Astrocyte (in vitro differentiated cells and primary cell): Measurements from ENCODE around the gene DGKH. TPM values are rescaled to one million over a fixed set of nuclear protein-coding genes. Genes with fewer than 3 reads are reported as not detected.

Source experiments
- DNase-seq: peaks from one replicate; pipeline ENCODE4 v3.0.0-alpha.2; 2010; ENCODE audit warnings: low read depth
- FAIRE-seq: peaks from 2 replicates; lab custom pipeline; 2011; peaks lifted over from hg19 to GRCh38; lab: Jason Lieb, UNC
- H2AFZ ChIP-seq: 2 replicates; pipeline ENCODE4 v1.6.0; 2012; ENCODE audit warnings: low read depth, low read length, inconsistent platforms
- H3K27ac ChIP-seq: 2 replicates; pipeline ENCODE4 v1.5.1; 2011; ENCODE audit warnings: low read depth, low read length, inconsistent platforms
- H3K27me3 ChIP-seq: 2 replicates; pipeline ENCODE4 v1.6.0; 2011; ENCODE audit warnings: low read length, inconsistent platforms; ENCODE audit not compliant: insufficient read depth
- H3K36me3 ChIP-seq: 2 replicates; pipeline ENCODE4 v1.5.1; 2011; ENCODE audit warnings: low read length, inconsistent platforms; ENCODE audit not compliant: insufficient read depth
- H3K4me1 ChIP-seq: 2 replicates; pipeline ENCODE4 v1.5.1; 2011; ENCODE audit warnings: low read length, inconsistent platforms; ENCODE audit not compliant: insufficient read depth
- H3K4me2 ChIP-seq: 2 replicates; pipeline ENCODE4 v1.6.0; 2012; ENCODE audit warnings: low read length, inconsistent platforms
- H3K4me3 ChIP-seq: 2 replicates; pipeline ENCODE4 v1.5.1; 2011; ENCODE audit warnings: low read depth, mild to moderate bottlenecking, low read length, inconsistent platforms; ENCODE audit not compliant: insufficient read depth
- H3K79me2 ChIP-seq: 2 replicates; pipeline ENCODE4 v1.6.0; 2012; ENCODE audit warnings: mild to moderate bottlenecking, low read length, inconsistent platforms; ENCODE audit not compliant: insufficient read depth
- H3K9ac ChIP-seq: 2 replicates; pipeline ENCODE4 v1.6.0; 2012; ENCODE audit warnings: mild to moderate bottlenecking, low read length, inconsistent platforms
- H3K9me3 ChIP-seq: 2 replicates; pipeline ENCODE4 v1.5.1; 2012; ENCODE audit warnings: low read depth, mild to moderate bottlenecking, low read length, inconsistent platforms; ENCODE audit not compliant: insufficient read depth
- H4K20me1 ChIP-seq: 2 replicates; pipeline ENCODE4 v1.6.0; 2012; ENCODE audit warnings: low read length, inconsistent platforms; ENCODE audit not compliant: insufficient read depth
- H3K27ac Mint-ChIP-seq: one replicate; pipeline ENCODE4 v1.8.0; 2021; ENCODE audit warnings: mild to moderate bottlenecking, mixed read lengths; ENCODE audit not compliant: unreplicated experiment
- H3K27me3 Mint-ChIP-seq: one replicate; pipeline ENCODE4 v1.8.0; 2021; ENCODE audit warnings: low read depth, mixed read lengths; ENCODE audit not compliant: unreplicated experiment
- H3K36me3 Mint-ChIP-seq: one replicate; pipeline ENCODE4 v1.8.0; 2021; ENCODE audit warnings: low read depth, mixed read lengths; ENCODE audit not compliant: unreplicated experiment
- H3K4me1 Mint-ChIP-seq: one replicate; pipeline ENCODE4 v1.8.0; 2021; ENCODE audit warnings: low read depth, mixed read lengths; ENCODE audit not compliant: unreplicated experiment
- H3K4me3 Mint-ChIP-seq: one replicate; pipeline ENCODE4 v1.8.0; 2021; ENCODE audit warnings: mild to moderate bottlenecking, moderate library complexity, mixed read lengths; ENCODE audit not compliant: unreplicated experiment
- H3K9me3 Mint-ChIP-seq: one replicate; pipeline ENCODE4 v1.8.0; 2021; ENCODE audit warnings: mild to moderate bottlenecking, mixed read lengths; ENCODE audit not compliant: unreplicated experiment
- EZH2 ChIP-seq: IDR thresholded peaks from 2 replicates; pipeline ENCODE4 v1.6.1; 2012; ENCODE audit warnings: mild to moderate bottlenecking, low read length, inconsistent platforms; ENCODE audit not compliant: insufficient read depth
- total RNA-seq: library from RNA; stranded (reverse); gene quantifications from 2 replicates; pipeline ENCODE4 v1.2.1, GENCODE V29; 2021
- TF ChIP-seq, protein P1 (sequence below): IDR thresholded peaks from 2 replicates; pipeline ENCODE4 v1.5.1; 2011; ENCODE audit warnings: low read depth, mild to moderate bottlenecking, inconsistent platforms, low read length, moderate library complexity; ENCODE audit not compliant: insufficient read depth

DGKH gene
- total RNA-seq, 1 donor from 2014 or later = 16.4 TPM

DNA sequence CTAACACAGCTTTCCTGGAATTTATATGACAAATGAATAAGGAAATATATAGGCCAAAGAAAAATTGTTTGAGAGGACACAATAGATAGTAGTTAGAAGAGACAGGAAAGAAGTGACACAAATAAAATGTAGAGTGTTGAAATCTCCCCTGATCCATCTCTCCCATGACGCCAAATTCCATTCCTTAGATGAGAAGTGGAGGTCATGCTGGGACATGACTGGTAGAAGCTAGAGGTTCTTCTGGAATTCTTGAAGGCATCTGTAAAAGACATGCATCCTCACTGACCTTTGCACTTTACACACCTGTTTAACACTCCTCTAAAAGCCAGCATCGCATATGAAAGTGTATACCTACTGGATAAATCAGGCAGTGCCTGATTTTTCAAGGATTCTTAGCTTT lies 67.8 kb downstream of the DGKH start:
- Mint-ChIP-seq H3K4me1 (peaks cover 12% of the 10 kb centered on the region), H3K36me3 (peaks cover 5% of the 10 kb centered on the region), H3K9me3 (no peaks in the 10 kb centered on the region), H3K4me3 (no peak overlapping the region), H3K27me3 (no peaks in the 10 kb centered on the region), H3K27ac (no peak overlapping the region)
- Histone ChIP-seq H3K36me3 (no peaks in the 10 kb centered on the region), H3K9me3 (no peaks in the 10 kb centered on the region), H3K9ac (no peak overlapping the region), H3K27ac (no peak overlapping the region), H3K4me2 (no peak overlapping the region), H3K27me3 (no peaks in the 10 kb centered on the region), H3K4me1 (no peaks in the 10 kb centered on the region), H4K20me1 (peaks cover 23% of the 10 kb centered on the region), H2AFZ (no peak overlapping the region), H3K4me3 (no peak overlapping the region), H3K79me2 (peaks cover 20% of the 10 kb centered on the region)
- TF ChIP-seq EZH2 = no peak
- TF ChIP-seq, protein P1, sequence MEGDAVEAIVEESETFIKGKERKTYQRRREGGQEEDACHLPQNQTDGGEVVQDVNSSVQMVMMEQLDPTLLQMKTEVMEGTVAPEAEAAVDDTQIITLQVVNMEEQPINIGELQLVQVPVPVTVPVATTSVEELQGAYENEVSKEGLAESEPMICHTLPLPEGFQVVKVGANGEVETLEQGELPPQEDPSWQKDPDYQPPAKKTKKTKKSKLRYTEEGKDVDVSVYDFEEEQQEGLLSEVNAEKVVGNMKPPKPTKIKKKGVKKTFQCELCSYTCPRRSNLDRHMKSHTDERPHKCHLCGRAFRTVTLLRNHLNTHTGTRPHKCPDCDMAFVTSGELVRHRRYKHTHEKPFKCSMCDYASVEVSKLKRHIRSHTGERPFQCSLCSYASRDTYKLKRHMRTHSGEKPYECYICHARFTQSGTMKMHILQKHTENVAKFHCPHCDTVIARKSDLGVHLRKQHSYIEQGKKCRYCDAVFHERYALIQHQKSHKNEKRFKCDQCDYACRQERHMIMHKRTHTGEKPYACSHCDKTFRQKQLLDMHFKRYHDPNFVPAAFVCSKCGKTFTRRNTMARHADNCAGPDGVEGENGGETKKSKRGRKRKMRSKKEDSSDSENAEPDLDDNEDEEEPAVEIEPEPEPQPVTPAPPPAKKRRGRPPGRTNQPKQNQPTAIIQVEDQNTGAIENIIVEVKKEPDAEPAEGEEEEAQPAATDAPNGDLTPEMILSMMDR = no peak
- no peak for FAIRE-seq
- DNase-seq = no peak

DNA sequence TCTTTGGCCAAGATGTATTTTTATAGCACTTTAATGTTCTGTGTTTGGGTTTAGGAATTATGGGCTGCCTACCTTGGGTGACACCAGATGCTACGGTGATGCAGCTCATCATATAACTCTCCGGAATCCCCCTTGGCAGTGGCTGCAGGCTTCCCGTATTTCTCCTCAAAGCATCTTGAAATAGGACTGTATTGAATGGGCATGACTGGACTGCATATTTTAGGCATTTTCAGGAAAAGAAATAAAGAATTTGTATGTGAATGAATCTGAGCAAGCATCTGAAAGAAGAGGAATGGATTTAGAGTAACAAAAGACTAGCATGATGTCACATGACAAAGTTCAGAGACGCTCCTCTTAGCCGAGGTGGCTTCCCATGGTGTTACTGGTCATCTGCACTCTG lies 70.6 kb downstream of the DGKH start:
- H3K4me3 ChIP-seq = no peak overlapping the region
- DNase-seq (no peak), FAIRE-seq (no peak)
- no peaks in the 10 kb centered on the region for H3K4me1 ChIP-seq
- H3K79me2 ChIP-seq = peaks cover 29% of the 10 kb centered on the region
- Mint-ChIP-seq H3K4me3 (no peak overlapping the region), H3K27me3 (no peaks in the 10 kb centered on the region), H3K9me3 (peaks cover 7% of the 10 kb centered on the region), H3K4me1 (peaks cover 12% of the 10 kb centered on the region), H3K27ac (no peak overlapping the region), H3K36me3 (peaks cover 18% of the 10 kb centered on the region)
- H3K27ac ChIP-seq = no peak overlapping the region
- H3K9me3 ChIP-seq = no peaks in the 10 kb centered on the region
- no peak for TF ChIP-seq EZH2
- TF ChIP-seq, protein P1 = no peak
- H4K20me1 ChIP-seq = peaks cover 15% of the 10 kb centered on the region
- no peaks in the 10 kb centered on the region for H3K36me3 ChIP-seq
- H2AFZ ChIP-seq = no peak overlapping the region
- no peak overlapping the region for H3K9ac ChIP-seq
- no peaks in the 10 kb centered on the region for H3K27me3 ChIP-seq
- no peak overlapping the region for H3K4me2 ChIP-seq

DNA sequence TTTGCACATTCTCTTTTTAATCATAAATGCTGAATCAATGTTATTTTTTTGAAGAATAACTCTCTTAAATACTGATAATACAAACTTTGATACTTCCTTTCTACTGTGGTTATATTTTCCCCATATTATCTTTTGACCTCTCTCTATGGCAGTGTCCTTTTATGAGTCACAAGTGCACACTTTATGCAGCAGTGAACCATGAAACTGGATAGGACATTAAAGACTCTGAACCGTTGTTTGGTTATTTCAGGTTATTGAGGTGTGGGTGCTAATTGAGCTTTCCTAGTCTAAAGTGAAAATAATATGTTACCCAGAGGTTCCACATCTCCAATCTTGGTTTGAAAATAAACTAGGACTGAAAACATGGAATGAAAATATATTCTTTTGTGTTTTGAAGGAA lies 71.4 kb downstream of the DGKH start:
- peak; percentile 5 for FAIRE-seq
- no peaks in the 10 kb centered on the region for H3K4me1 ChIP-seq
- peaks cover 30% of the 10 kb centered on the region for H3K79me2 ChIP-seq
- Mint-ChIP-seq H3K4me3 (no peak overlapping the region), H3K27me3 (no peaks in the 10 kb centered on the region), H3K4me1 (peaks cover 12% of the 10 kb centered on the region), H3K9me3 (peaks cover 7% of the 10 kb centered on the region), H3K27ac (no peak overlapping the region), H3K36me3 (peaks cover 18% of the 10 kb centered on the region)
- no peak overlapping the region for H3K27ac ChIP-seq
- TF ChIP-seq, protein P1 = no peak
- no peak for TF ChIP-seq EZH2
- no peak overlapping the region for H3K9ac ChIP-seq
- H3K27me3 ChIP-seq = no peaks in the 10 kb centered on the region
- H4K20me1 ChIP-seq = peaks cover 15% of the 10 kb centered on the region
- DNase-seq = no peak
- no peaks in the 10 kb centered on the region for H3K9me3 ChIP-seq
- H2AFZ ChIP-seq = no peak overlapping the region
- no peak overlapping the region for H3K4me3 ChIP-seq
- H3K4me2 ChIP-seq = no peak overlapping the region
- no peaks in the 10 kb centered on the region for H3K36me3 ChIP-seq
